HUES64 (cell line): ENCODE results near the gene CMTM6.
A peak's percentile ranks its signal among the peaks of the same experiment; 100 is the strongest.
"Not testable (repeated sequence)": the region's sequence is repeated elsewhere in the genome, so short reads cannot be mapped to it uniquely, and the experiment has no call there.

ENCODE experiments used
- H3K27ac ChIP-seq: 2 replicates; pipeline ENCODE4 v1.7.0; 2013; ENCODE audit warnings: low read depth, low read length, inconsistent platforms
- H3K27me3 ChIP-seq: 2 replicates; pipeline ENCODE4 v1.6.1; 2013; ENCODE audit warnings: mild to moderate bottlenecking, low read length; ENCODE audit not compliant: insufficient read depth
- H3K36me3 ChIP-seq: 2 replicates; pipeline ENCODE4 v1.6.1; 2013; ENCODE audit warnings: mild to moderate bottlenecking, low read length; ENCODE audit not compliant: insufficient read depth
- H3K4me1 ChIP-seq: 2 replicates; pipeline ENCODE4 v1.6.1; 2013; ENCODE audit warnings: mild to moderate bottlenecking, low read length, moderate library complexity; ENCODE audit not compliant: insufficient read depth
- H3K4me3 ChIP-seq: 2 replicates; pipeline ENCODE4 v1.5.1; 2013; ENCODE audit warnings: mild to moderate bottlenecking, low read length, moderate library complexity
- H3K9ac ChIP-seq: 2 replicates; pipeline ENCODE4 v1.6.1; 2013; ENCODE audit warnings: mild to moderate bottlenecking, low read depth, low read length
- H3K9me3 ChIP-seq: 2 replicates; pipeline ENCODE4 v1.6.1; 2013; ENCODE audit warnings: low read depth, low read length; ENCODE audit not compliant: insufficient read depth
- WGBS: fragments of 150-250, 120-280 bp; methylation state at CpG from one replicate; pipeline ENCODE4 v1.1.7; 2013; ENCODE audit warnings: missing lambda C conversion rate; 5-methylcytosine and 5-hydroxymethylcytosine counted together

CMTM6 gene

DNA sequence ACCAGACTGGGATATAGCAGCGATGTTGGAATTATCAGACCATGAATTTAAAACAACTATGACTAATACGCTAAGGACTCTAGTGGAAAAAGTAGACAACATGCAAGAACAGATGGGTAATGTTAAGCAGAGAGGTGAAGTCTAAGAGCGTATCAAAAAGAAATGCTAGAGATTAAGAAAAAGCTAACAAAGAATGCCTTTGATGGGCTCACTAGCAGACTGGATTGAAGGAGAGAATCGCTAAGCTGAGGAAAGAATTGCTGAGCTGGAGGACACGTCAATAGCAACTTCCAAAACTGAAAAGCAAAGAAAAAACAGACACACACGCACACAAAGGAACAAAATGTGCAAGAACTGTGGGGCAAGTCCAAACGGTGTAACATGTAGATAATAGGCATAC is 20.0 kb upstream of the CMTM6 start:
- 94% methylated on average over 7 of the region's 7 CpGs for WGBS
- H3K4me1 ChIP-seq: no peaks in the 10 kb centered on the region
- H3K4me3 ChIP-seq: no peak overlapping the region
- peaks cover 37% of the 10 kb centered on the region for H3K36me3 ChIP-seq
- no peaks in the 10 kb centered on the region for H3K27me3 ChIP-seq
- H3K9me3 ChIP-seq: no peaks in the 10 kb centered on the region
- H3K9ac ChIP-seq: no peak overlapping the region
- no peak overlapping the region for H3K27ac ChIP-seq

- WGBS: 90% methylated on average over 5 of the region's 5 CpGs
- H3K9me3 ChIP-seq, H3K36me3 ChIP-seq, H3K4me3 ChIP-seq, H3K27ac ChIP-seq, H3K27me3 ChIP-seq, H3K9ac ChIP-seq, H3K4me1 ChIP-seq: not testable (repeated sequence)
Measured at GRCh38 chr3:32518921-32519320, 16.3 kb upstream of the CMTM6 start.

GRCh38 chr3:32516751-32517150 is 14.1 kb upstream of the CMTM6 start:
- WGBS: 96% methylated on average over 9 of the region's 9 CpGs
- not testable (repeated sequence) for H3K4me1 ChIP-seq, H3K9me3 ChIP-seq, H3K9ac ChIP-seq, H3K36me3 ChIP-seq, H3K27ac ChIP-seq, H3K27me3 ChIP-seq, H3K4me3 ChIP-seq

- 100% methylated on average over 2 of the region's 2 CpGs for WGBS
- Histone ChIP-seq H3K27me3 (no peaks in the 10 kb centered on the region), H3K4me3 (no peak overlapping the region), H3K9ac (no peak overlapping the region), H3K27ac (no peak overlapping the region), H3K36me3 (no peaks in the 10 kb centered on the region), H3K9me3 (no peaks in the 10 kb centered on the region), H3K4me1 (no peaks in the 10 kb centered on the region)
Measured at GRCh38 chr3:32511005-32511404, 8.4 kb upstream of the CMTM6 start.

DNA sequence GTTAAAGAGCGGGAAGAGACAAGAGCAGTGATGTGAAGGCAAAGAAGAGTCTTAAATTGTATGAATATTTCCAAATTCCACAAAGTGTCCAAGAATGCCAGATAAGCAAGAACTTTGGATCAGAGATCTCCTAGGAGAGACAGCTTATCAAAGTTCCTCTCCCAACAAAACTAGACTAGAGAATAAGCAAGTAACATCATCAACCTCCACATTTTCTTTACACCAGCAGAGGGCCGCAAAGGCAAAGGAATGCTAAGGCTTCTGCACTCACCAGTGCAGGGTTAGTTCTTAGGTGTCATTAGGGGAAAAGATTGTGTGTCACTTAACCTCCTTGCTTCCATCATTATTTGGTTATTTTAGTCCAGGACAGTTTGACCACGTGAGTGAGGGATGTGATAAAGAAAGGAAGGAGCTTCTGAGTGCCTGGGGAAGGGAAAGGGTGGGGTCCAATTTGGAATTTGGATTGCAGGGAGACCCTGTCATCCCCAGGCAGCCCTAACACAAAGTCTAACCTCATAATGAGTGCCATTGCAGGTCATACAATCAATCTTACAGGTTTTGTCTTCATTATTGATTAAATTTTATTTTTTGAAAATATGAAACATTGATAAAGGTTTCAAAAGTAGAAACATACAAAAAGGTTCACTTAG is 7.5 kb upstream of the CMTM6 start:
- Histone ChIP-seq H3K36me3 (no peaks in the 10 kb centered on the region), H3K27ac (no peak overlapping the region), H3K27me3 (no peaks in the 10 kb centered on the region), H3K4me1 (no peaks in the 10 kb centered on the region), H3K9me3 (no peaks in the 10 kb centered on the region), H3K9ac (no peak overlapping the region), H3K4me3 (no peak overlapping the region)
- WGBS: 39% methylated on average over 3 of the region's 3 CpGs

DNA sequence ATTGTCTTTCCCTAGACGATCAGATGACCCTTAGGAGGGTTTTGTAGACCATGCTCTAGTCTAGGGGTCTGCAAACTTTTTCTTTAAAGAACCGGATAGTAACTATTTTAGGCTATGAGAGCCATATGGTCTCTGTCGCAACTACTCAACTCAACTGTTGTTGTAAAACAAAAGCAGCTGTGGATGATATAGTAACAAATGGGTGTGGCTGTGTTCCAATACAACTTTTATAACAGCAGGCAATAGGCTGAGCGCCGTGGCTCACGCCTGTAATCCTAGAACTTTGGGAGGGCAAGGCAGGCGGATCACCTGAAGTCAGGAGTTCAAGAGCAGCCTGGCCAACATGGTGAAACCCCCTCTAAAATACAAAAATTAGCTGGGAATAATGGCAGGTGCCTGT is 6.1 kb upstream of the CMTM6 start:
- Histone ChIP-seq H3K36me3 (no peaks in the 10 kb centered on the region), H3K4me1 (peaks cover 4% of the 10 kb centered on the region), H3K9me3 (no peaks in the 10 kb centered on the region), H3K9ac (no peak overlapping the region), H3K27me3 (no peaks in the 10 kb centered on the region), H3K27ac (no peak overlapping the region), H3K4me3 (no peak overlapping the region)
- 92% methylated on average over 7 of the region's 7 CpGs for whole genome bisulfite sequencing

- no peaks in the 10 kb centered on the region for H3K36me3 ChIP-seq
- peaks cover 17% of the 10 kb centered on the region for H3K4me1 ChIP-seq
- no peaks in the 10 kb centered on the region for H3K27me3 ChIP-seq
- no peak overlapping the region for H3K27ac ChIP-seq
- 90% methylated on average over 3 of the region's 4 CpGs for WGBS
- H3K9ac ChIP-seq: no peak overlapping the region
- no peaks in the 10 kb centered on the region for H3K9me3 ChIP-seq
- no peak overlapping the region for H3K4me3 ChIP-seq
Measured at GRCh38 chr3:32506466-32506865, 3.8 kb upstream of the CMTM6 start.

GRCh38 chr3:32502946-32503286 is 264 bp upstream of the CMTM6 start:
- no peaks in the 10 kb centered on the region for H3K9me3 ChIP-seq
- no peak overlapping the region for H3K9ac ChIP-seq
- H3K27ac ChIP-seq: no peak overlapping the region
- 26% methylated on average over 6 of the region's 6 CpGs for WGBS
- H3K4me1 ChIP-seq: peaks cover 20% of the 10 kb centered on the region
- H3K27me3 ChIP-seq: no peaks in the 10 kb centered on the region
- 0 out of 2 replicates have a peak, but pooled peaks cover 4% of the 10 kb centered on the region for H3K36me3 ChIP-seq
- H3K4me3 ChIP-seq: peak overlapping the region; percentile 91

DNA sequence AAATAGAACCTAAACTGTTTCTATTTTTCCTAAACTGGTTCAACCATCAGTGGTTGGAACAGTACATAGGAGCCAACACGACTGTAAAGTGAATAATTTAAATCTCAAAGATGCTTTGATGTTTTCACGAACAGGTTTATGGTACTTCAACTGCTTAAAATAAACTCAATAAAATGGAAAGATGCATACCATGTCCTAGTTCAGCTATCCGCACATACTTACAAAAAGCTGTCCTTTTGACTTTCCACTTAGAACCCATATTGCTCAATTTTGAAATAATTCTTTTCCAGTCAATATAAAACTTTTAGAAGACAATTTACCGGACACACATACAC is 902 bp downstream of the CMTM6 start:
- Histone ChIP-seq H3K27me3 (no peaks in the 10 kb centered on the region), H3K9ac (peak overlapping the region; percentile 69; the same call in 1 of the 2 replicates), H3K4me1 (peaks cover 20% of the 10 kb centered on the region), H3K36me3 (0 out of 2 replicates have a peak, but pooled peaks cover 4% of the 10 kb centered on the region), H3K4me3 (peak overlapping the region; percentile 91), H3K27ac (no peak overlapping the region; the same call in 1 of the 2 replicates), H3K9me3 (no peaks in the 10 kb centered on the region)
- 13% methylated on average over 4 of the region's 4 CpGs for WGBS

DNA sequence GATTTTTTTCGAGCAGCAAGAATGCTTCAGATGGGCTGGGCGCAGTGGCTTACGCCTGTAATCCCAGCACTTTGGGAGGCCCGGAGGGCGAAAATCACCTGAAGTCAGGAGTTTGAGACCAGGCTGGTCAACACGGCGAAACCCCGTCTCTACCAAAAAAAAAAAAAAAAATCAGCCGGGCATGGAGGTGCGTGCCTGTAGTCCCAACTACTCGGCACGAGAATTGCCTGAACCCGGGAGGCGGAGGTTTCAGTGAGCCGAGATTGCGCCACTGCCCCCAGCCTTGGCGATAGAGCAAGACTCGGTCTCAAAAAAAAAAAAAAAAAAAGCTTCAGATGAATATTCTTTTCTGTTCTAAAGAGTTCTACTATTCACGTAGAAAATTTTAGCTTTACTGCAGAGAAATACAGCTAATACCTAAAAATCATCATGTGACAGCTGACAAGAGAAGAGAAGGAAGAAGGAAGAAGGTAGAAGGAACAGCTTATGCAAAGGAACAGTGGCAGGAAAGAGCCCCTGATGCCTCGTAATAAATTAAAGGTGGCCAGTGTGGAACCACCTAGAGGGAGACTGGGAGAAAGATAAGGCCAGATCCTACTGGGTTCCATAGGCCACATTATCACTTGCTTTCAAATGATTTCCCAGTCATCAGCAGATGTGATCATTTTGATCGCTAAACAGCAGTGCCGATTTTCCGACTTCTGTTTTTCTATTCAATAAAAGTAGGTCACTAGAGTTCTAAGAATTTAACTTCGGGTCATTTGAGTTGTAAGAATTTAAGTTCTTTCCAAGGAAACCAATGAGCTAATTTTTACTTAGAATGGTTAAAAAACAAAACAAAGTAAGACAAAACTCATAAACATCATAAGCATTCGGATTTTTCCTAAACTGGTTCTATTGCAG is 1.5 kb downstream of the CMTM6 start:
- H3K4me1 ChIP-seq: peaks cover 20% of the 10 kb centered on the region
- peak overlapping the region; percentile 91 for H3K4me3 ChIP-seq
- no peak overlapping the region for H3K27ac ChIP-seq
- no peaks in the 10 kb centered on the region for H3K27me3 ChIP-seq
- H3K9ac ChIP-seq: peak overlapping the region; percentile 69; the same call in 1 of the 2 replicates
- H3K9me3 ChIP-seq: no peaks in the 10 kb centered on the region
- 61% methylated on average over 23 of the region's 25 CpGs for WGBS
- H3K36me3 ChIP-seq: 0 out of 2 replicates have a peak, but pooled peaks cover 4% of the 10 kb centered on the region

GRCh38 chr3:32500231-32500630 is 2.4 kb downstream of the CMTM6 start:
- WGBS: 100% methylated on average over 2 of the region's 2 CpGs

More at GRCh38 chr3:32500231-32500630, 2.4 kb downstream of the CMTM6 start:
- H3K27me3 ChIP-seq: no peaks in the 10 kb centered on the region
- H3K9me3 ChIP-seq: no peaks in the 10 kb centered on the region
- H3K27ac ChIP-seq: no peak overlapping the region
- no peak overlapping the region for H3K4me3 ChIP-seq
- no peak overlapping the region for H3K9ac ChIP-seq
- H3K4me1 ChIP-seq: peaks cover 20% of the 10 kb centered on the region
- 0 out of 2 replicates have a peak, but pooled peaks cover 4% of the 10 kb centered on the region for H3K36me3 ChIP-seq
